ENCODE data around the gene C2orf69.

C2orf69 gene

GRCh38 chr2:199914372-199914958, 3.4 kb downstream of the C2orf69 start:
- DNase-seq (ENCODE audit: low spot score): no peak

- DNase-seq (ENCODE audit: low spot score): no peak
Measured at GRCh38 chr2:199916980-199917379, 5.9 kb downstream of the C2orf69 start.

GRCh38 chr2:199922856-199923255, 11.8 kb downstream of the C2orf69 start:
- DNase-seq (ENCODE audit: low spot score): no peak

GRCh38 chr2:199923924-199924323, 12.8 kb downstream of the C2orf69 start:
- DNase-seq (ENCODE audit: low spot score): no peak

DNA sequence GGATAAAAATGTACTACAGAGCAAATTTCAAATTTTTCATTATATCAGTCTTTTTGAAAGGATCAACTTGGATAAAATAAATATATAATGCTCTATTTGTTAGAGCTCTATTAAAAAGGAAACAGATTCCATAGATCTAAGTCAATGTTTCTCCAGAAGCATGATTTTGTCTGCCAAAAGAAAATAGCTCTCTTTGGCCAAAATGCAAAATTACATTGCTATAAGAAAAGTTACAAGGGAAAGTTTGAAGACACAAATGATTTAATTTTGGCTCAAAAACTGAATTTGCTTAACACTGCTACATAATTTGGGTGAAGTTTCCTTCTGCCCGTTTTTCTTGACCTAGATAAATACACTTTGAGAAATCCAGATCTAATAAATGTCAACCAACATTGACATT, 15.7 kb downstream of the C2orf69 start:
- no peak for DNase-seq (ENCODE audit: low spot score)

GRCh38 chr2:199928226-199928625, 17.1 kb downstream of the C2orf69 start:
- DNase-seq (ENCODE audit: low spot score): no peak

DNA sequence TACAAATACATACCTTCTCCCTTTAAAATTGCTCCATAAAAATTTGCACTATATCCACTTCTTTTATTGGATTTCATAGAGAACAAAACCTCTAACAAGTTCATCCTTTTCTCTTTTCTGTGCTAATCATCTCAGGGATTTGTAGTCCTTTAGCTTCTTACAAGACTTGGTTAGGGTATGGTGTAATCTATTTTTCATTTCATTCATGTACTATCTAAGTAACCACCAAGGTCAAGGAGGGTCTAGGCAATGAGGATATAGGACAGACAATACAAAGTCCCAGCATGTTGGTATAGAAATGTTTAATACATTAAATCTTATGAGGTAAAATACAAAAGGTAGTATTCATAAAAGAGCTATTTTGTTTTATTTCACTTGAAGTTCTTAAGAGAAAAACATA, 17.5 kb downstream of the C2orf69 start:
- no peak for DNase-seq (ENCODE audit: low spot score)

DNA sequence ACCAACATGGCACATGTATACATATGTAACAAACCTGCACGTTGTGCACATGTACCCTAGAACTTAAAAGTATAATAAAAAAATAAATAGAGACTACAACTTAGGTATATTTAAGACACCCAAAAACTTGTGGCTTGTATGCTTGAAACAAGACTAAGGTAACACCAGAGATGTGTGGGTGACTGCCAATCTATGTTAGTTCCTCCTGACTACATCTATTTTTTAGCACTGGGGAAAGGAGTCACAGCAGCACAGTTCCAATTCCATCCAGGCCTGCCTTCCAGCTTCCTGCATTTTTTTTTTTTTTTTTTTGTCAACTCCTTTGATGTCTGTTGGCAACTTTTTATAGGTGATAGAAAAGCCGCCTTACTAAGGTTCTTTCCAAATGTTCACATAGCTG, 18.2 kb downstream of the C2orf69 start:
- DNase-seq (ENCODE audit: low spot score): no peak

DNA sequence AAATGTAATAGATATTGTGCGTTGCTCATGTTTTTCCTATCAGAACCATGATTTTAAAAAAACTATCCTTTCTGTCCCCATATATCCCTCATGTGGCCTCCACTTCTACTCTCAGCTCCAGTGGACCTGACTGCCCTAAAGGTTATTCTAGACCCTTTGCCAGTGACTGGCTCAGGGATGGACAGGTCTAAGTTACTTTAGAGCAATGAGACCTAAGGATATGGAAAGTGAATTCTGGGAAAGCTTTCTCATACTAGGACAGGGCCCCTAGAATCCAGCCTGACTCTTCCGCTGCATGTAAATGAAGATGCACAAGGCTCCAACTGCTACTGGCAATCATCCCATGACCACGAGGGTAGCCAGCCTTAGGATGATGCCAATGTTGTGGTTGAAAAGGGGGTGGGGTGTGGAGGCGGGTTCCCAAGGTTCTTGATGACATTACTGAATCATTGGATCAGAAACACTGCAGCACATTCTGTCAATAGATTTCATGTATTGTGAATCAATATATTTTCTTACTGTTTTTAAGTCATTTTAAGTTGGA, 21.3 kb downstream of the C2orf69 start:
- DNase-seq (ENCODE audit: low spot score): no peak

DNA sequence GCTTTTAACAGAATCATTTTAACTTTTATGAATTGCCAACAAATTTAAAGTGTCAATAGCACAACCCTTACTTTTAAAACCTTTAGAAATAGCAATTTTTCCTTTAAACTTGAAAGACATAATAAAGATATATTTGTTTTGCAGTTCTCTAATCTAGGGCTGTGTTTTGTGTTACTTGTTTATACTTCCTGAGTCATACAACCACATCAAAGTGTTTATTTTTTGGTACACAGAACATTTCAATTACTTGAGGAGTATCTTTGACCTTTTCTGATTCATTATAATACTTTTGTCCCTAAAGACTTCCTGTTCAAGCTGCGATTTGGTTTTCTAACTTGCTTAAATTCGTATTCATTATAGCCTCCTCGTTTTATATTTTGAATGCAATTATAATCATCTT, 22.4 kb downstream of the C2orf69 start:
- no peak for DNase-seq (ENCODE audit: low spot score)

GRCh38 chr2:199936554-199936953, 25.5 kb downstream of the C2orf69 start:
- no peak for DNase-seq (ENCODE audit: low spot score)

DNA sequence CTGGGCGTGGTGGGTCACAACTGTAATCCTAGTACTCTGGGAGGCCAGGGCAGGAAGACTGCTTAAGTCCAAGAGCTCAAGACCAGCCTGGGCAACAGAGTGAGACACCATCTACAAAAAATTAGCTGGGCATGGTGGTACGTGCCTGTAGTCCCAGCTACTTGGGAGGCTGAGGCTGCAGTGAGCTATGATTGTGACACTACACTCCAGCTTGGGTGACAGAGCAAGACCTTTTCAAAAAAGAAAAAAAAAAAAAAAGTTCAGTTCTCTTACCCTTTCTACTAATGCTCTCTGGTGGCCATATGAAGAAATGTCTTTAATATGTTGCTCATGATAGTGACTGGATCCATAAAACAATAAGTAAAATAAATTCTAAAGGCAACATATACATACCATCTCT, 29.3 kb downstream of the C2orf69 start:
- DNase-seq (ENCODE audit: low spot score): no peak

DNA sequence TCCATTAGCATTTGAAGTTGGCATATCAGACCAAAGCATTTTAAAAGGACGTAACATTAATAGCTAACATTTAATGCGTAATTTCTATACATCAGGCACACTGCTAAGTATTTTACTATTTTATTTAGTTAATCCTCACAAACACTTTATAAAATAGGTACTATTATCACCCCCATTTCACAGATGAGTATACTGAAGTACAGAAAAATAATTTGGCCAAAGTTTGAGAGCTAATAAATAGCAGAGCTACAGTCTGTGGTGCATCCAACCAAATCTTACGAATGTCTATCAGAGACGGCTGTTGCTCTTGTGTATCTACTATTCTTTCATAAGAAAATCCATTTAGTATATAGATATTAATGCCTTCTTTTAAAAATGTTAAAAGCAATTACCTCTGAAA, 32.3 kb downstream of the C2orf69 start:
- no peak for DNase-seq (ENCODE audit: low spot score)

GRCh38 chr2:199946196-199946595, 35.1 kb downstream of the C2orf69 start:
- DNase-seq (ENCODE audit: low spot score): no peak

- DNase-seq (ENCODE audit: low spot score): no peak
Measured at GRCh38 chr2:199946836-199947235, 35.7 kb downstream of the C2orf69 start.

DNA sequence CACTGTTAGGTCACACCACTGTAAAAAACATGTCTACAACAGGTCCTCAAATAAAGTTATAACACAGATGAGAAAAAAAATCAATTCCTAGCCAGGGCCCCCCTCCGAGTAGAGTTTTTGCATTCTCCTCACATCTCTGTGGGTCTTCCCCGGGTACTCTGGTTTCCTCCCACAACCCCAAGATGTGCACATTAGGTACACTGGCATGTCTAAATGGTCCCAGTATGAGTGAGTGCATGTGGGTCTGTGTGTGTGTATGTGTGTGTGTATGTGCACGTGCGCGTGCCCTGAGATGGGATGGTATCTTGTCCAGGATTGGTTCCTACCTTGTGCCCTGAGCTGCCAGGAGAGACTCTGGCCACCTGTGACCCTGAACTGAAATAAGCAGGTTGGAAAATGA, 39.3 kb downstream of the C2orf69 start:
- no peak for DNase-seq (ENCODE audit: low spot score)

DNA sequence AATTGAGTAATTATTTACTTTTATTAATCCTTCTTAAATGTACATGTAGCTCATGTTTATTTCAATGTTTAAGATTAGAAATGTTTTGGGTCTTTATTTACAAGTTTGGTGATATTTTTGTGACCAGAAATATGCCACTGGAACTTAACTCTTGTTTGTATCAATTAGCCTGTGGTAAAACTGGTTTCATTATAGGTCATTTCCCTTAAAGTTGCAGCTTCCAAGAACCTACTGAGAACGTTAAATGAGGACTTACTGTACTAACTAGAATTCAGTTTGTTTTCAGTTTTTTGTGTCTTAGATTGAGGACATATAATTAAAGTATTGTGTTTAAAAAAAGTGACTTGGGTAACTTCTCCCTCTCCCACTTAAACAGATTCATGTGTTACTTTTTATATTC, 39.9 kb downstream of the C2orf69 start:
- DNase-seq (ENCODE audit: low spot score): peak; percentile 43

DNA sequence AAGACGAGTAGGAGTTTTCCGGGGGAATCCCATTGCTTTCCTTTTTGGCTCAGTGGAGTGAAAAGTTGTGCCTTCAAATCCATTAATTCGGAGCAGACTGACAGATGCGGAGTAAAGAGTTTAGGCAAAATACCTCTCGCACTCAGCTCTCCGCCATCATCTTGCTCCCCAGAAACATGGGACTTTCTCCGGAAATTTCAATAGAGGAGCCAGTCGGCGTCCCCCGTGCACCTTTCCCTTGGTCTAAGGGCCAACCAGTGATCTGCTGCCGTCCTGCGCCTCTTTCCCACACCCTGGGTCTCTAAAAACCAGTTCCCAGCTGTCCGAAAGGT, 43.9 kb downstream of the C2orf69 start:
- DNase-seq (ENCODE audit: low spot score): no peak

- DNase-seq (ENCODE audit: low spot score): peak; percentile 81
Measured at GRCh38 chr2:199955339-199956061, 44.4 kb downstream of the C2orf69 start, which contains the start of the genes MAIP1 and TYW5. TSS of gene MAIP1 (plus strand) at chr2:199955582. CDS start at chr2:199955799, 217 bp downstream. TSS of gene TYW5 (minus strand) at chr2:199955491. CDS start at chr2:199955470, 21 bp downstream.

DNA sequence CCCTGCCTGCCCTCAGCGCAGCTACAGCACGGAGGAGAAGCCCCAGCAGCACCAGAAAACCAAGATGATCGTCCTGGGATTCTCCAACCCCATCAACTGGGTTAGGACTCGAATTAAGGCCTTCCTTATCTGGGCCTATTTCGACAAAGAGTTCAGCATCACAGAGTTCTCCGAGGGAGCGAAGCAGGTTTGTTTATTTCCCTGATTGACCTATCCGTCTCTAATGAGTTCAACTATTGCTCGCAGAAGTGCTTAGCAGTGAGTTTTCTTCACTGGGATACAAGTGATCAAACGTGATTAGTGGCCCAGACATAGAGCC, 44.9 kb downstream of the C2orf69 start:
- DNase-seq (ENCODE audit: low spot score): no peak

DNA sequence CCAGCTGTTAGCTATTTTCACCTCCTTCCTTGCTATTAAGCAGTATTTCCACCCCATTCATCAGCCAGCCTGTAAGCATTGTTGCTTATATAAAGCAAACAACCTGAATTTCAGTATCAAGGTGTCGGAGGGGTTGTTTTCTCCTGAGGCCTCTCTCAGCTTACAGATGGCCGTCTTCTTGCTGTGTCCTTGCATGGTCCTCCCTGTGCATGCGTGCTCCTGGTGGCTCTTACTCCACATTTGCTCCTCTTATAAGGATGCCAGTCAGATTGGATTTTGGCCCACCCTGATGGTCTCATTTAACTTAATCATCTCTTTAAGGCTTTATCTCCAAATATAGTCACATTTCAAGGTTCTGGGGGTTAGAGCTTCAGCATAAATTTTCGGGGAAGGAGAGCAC, 46.9 kb downstream of the C2orf69 start:
- no peak for DNase-seq (ENCODE audit: low spot score)

DNA sequence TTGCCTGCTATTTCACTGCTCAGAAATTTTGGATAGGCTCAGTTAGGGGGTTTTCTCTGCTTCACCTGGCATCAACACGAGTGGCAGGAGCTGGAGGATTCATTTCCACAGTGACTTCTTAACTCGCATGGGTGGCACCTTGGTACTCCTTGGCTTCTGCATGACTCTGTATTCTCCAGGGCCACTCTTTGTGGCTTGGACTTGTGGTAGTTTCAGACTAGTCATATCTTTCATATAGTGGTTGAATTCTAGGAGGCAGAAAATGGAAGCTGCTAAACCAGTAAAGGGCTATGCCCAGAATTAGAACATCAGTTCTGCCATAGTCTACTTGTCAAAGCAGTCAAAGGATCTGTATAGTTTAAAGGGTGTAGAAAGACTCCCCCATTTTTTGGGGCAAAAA, 51.1 kb downstream of the C2orf69 start:
- DNase-seq (ENCODE audit: low spot score): peak; percentile 57

DNA sequence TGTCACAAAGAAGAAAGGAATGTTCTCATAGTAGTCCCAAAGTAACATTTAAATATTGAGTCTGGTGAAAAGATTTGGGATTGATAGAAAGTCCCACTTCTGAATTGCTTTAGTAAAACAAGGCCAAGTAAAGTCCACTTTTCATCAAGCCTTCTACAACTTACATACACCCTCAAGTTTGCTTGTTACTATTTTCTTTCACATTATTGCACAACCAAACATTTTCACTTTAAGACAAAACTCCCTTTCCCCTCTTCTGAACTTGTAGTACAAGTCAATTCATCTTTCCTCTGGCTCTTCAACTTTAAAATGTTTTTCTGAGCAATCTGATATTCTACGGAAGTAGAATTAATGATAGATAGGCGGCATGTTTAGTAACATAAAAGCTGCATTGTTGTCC, 55.3 kb downstream of the C2orf69 start:
- DNase-seq (ENCODE audit: low spot score): no peak

- no peak for DNase-seq (ENCODE audit: low spot score)
Measured at GRCh38 chr2:199966976-199967375, 55.9 kb downstream of the C2orf69 start.

All from activated CD4-positive, alpha-beta T cell treated with anti-CD3 and anti-CD28 coated beads, Interleukin-2, Interleukin-4, amounts not matched to agents 100 ng/mL and 50 ng/mL, durations not matched to agents 16 hours and 8 hours (primary cell).